HG03045 (cell line): ENCODE results near the gene NEUROD2.

Source experiments
- ATAC-seq: cut with Tn5 transposase; IDR thresholded peaks from one replicate; pipeline ENCODE4 v1.9.1; 2021; ENCODE audit warnings: mild to moderate bottlenecking, moderate library complexity; ENCODE audit not compliant: unreplicated experiment

Gene NEUROD2

GRCh38 chr17:39607851-39608130 is at the start of gene NEUROD2:
TSS of gene NEUROD2 (minus strand) at chr17:39607920. CDS start at chr17:39606599, 1,321 bp downstream.
- no peak for ATAC-seq

DNA sequence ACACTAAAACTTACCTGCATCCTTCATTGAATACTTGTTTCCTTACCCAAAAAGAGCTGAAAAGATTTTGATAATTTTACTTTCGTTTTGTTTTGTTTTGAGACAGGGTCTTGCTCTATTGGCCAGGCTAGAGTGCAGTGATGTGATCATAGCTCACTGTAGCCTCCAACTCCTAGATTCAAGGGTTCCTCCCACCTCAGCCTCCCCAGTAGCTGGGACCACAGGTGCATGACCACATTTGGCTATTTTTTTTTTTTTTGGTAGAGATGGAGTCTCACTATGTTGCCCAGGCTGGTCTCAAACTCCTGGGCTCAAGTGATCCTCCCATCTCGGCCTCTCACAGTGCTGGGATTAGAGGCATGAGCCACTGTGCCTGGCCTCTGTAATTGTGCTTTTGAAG is 47.4 kb upstream of the NEUROD2 start:
- ATAC-seq, result no peak

- no peak for ATAC-seq
Observed at GRCh38 chr17:39653662-39654331, 46.1 kb upstream of the NEUROD2 start.

DNA sequence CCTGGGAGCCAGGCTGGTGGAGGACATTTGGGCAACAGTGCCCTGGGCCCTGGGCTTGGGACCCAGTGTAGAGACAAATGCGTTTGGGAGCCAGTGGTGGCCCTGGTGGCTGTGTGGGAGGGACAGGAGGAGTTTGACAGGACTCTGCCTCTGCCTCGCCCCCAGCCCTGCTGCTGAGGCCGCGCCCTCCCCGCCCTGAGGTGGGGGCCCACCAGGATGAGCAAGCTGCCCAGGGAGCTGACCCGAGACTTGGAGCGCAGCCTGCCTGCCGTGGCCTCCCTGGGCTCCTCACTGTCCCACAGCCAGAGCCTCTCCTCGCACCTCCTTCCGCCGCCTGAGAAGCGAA is 45.6 kb upstream of the NEUROD2 start:
- ATAC-seq, result no peak

DNA sequence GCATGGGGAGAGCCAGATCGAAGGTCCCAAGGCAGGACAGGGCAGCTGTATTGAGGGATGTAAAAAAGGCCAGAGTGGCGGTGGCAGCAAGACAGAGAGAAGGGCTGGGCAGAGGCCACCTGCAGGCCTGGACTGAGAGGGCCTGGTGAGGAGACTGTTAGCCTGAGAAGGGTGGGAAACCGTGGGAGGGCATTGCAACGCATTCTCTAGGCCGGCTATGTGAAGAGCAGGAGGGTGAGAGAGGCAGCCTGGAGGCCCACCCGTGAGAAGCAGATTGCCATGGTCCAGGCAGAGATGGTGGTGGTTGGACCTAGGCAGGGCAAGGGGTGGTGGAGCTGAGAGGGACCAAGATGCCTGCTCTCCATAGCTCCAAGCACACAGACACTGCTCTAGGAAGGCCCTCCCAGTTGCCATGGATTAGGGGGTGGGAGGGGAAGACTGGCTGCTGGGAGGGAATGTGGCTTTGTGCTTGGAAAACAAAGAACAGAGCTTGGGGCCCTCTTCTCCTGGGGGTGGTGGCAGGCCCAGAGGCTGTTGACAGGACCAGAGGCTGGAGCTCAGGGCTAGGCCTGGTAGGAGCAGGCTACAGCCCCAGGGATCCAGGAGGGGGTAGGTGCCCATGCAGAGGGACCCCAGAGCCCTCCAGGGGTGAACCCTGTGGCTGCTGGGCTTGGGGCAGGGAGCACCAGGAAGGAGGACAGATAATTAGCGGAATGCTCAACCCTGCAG is 45.0 kb upstream of the NEUROD2 start:
- ATAC-seq, result no peak

- no peak for ATAC-seq
Observed at GRCh38 chr17:39651923-39652586, 44.3 kb upstream of the NEUROD2 start.

GRCh38 chr17:39650121-39650579 is 42.4 kb upstream of the NEUROD2 start:
- ATAC-seq, result no peak

DNA sequence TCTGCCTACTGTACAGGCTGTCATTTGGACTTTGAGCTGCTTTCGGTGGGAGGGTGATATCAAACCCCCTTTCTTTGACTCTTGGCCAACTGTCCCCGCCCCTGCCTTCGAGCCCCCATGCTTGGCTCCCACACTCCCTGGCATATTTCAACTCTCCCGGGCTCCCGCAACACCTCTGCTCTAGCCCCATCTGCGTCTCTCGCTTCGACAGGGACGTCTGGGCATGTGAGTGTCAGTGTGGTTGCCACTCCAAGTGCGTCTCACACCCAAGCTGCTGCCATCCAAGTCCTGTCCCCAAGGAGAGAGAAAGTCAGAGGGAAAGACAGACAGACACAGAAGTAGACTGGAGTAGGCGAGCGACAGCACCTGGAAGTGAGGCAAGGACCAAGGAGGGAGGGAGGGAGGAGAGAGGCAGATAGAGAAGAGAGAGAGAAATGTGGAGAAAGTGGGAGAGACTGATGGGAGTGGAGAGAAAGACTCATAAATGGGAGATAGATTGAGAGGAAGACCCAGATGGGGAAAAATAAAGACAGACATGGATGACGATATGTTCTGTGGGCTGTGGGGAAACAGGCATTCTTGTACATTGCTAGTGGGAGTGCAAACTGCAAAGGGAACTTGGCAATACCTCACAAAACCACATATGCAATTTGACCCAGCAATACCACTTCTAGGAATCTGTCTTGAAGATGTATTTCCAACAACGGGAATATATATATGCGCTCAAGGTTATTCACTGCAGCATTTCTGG is 41.1 kb upstream of the NEUROD2 start:
- ATAC-seq, result no peak

- ATAC-seq, result no peak
Observed at GRCh38 chr17:39647256-39647655, 39.5 kb upstream of the NEUROD2 start.

DNA sequence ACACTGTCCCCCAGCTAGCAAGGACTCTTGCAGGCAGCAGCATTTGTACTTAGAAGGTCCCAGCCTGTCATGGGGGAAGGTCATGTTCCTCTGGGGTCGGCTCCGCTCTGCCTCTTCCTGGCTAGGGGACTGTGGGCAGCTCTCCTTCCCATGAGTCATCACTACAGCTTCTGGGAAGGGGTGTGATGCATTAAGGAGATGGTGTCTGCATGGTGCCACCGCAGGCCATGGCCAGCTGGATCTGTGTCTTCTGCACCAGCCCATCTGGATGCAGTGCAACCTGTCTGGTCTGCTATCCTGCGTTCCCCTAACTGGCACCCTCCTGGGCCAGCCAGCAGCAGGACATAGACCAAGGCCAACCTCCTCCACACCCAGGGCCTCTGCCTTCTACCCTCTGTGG is 35.6 kb upstream of the NEUROD2 start:
- ATAC-seq, result no peak

GRCh38 chr17:39642291-39643074 is 34.8 kb upstream of the NEUROD2 start:
- no peak for ATAC-seq

DNA sequence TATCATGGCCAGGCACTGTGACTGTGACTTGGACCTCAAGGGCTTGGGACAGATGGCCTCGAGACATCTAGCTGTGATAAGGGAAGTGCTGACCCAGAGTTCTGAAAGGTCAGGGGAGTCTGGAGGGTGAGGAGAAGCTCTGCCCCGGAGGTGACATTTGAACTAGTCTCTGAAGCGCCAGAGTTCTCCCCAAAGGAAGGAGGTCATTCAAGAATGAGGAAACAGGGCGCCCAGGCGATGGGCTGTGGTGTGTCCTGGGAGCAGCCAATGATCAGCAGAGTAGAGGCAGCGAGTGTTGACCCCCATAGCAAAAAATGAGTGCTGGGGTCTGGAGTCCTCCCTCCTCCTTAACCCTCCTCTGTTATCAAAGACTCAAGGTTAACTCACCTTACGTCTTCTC is 34.2 kb upstream of the NEUROD2 start:
- ATAC-seq, result no peak

DNA sequence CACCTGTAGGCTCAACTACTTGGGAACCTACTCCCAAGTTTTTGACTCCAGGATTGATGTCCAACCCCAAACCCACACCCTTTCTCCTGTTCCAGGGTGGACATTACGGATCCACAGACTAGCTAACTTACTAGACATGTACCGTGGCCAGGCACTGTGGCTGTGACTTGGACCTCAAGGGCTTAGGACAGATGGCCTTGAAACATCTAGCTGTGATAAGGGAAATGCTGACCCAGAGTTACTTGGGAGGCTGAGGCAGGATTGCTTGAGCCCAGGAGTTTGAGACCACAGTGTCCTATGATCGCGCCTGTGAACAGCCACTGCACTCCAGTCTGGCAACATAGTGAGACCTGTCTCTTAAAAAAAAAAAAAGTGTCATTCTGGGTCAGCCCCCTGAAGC is 33.4 kb upstream of the NEUROD2 start:
- ATAC-seq, result no peak

DNA sequence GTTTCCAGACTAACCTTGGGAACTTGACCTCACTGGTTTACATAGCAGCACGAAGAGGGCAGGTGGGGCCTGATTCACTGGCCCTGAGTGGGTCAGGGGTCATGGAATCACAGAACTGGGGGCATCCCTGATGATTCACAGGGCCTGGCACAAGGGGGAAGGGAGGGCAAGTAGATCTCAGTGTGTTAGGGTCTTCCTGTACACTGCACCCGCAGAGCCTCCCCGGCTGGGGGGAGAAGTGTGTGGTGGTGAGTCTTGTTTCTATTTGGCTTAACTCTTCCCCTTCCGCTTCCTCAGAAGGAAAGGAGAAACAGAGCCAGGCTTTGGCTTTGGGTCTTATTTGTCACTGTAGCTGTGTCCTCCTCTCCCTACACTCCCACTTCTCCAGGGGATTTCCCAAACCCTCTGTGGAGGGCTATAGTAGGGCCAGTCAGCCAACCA is 32.9 kb upstream of the NEUROD2 start:
- ATAC-seq, result no peak

- ATAC-seq, result no peak
Observed at GRCh38 chr17:39639566-39640458, 32.1 kb upstream of the NEUROD2 start.

GRCh38 chr17:39639043-39639442 is 31.3 kb upstream of the NEUROD2 start:
- no peak for ATAC-seq

- no peak for ATAC-seq
Observed at GRCh38 chr17:39638317-39638716, 30.6 kb upstream of the NEUROD2 start.

DNA sequence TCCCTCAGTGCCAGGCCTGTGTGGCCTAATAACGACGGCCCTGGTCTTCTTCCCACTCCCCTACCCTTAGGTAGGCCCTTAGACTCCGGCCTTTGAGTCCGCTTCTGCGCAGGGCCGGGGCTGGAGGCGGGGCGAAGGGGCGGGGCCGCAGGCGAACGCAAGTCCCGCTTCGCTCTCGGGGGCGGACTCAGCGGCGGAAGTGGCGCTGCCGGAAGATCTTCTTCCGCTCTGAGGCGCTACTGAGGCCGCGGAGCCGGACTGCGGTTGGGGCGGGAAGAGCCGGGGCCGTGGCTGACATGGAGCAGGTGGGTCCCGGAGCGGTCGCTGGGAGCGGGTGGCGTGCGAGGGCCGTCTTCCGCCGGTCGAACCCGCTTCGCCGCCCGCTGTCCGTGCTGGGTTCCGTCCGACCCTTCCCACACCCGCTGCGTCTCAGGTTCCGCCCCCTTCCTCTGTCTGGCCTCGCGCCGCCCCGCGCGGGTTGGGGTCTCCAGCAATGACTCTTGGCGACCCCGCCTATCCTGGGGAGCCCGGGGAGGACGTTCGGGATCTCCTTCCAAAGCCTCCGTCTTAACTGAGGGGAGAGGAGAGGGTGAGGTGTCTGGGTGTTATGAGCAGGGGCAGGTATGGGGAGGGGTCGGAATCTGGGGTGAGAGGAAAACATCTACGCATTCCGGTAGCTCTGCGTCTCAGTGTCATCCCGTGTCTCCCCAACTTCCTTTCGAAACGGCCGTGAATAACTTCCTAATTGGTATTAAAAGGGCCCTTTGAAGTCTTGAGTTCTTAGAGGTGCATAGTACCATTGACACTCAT is 29.4 kb upstream of the NEUROD2 start, which contains the start of gene STARD3:
Gene STARD3 (plus strand): TSS at position 218 of the 810 bp plus-strand sequence. CDS start 16,388 bp downstream, outside the sequence.
- peak; percentile 88 for ATAC-seq

- peak; percentile 10 for ATAC-seq
Observed at GRCh38 chr17:39636587-39636926, 28.8 kb upstream of the NEUROD2 start.
